DOHH2 (cell line): ENCODE measurements around the gene CDH4.

ENCODE experiments used
- EZH2phosphoT487 ChIP-seq: fragments of 200-600 bp; sonication (generic); IDR thresholded peaks from 2 replicates; pipeline ENCODE4 v1.6.1; 2017; ENCODE audit warnings: borderline replicate concordance, mild to moderate bottlenecking, antibody characterized with exemption, low read length, moderate library complexity, mixed read lengths
- TF ChIP-seq, protein P1 (sequence below): fragments of 200-600 bp; sonication (generic); IDR thresholded peaks from one replicate; pipeline ENCODE4 v1.5.1; 2014; ENCODE audit warnings: antibody characterized with exemption, mild to moderate bottlenecking, low read depth, low read length; ENCODE audit not compliant: poor library complexity, severe bottlenecking

- TF ChIP-seq, protein P1, sequence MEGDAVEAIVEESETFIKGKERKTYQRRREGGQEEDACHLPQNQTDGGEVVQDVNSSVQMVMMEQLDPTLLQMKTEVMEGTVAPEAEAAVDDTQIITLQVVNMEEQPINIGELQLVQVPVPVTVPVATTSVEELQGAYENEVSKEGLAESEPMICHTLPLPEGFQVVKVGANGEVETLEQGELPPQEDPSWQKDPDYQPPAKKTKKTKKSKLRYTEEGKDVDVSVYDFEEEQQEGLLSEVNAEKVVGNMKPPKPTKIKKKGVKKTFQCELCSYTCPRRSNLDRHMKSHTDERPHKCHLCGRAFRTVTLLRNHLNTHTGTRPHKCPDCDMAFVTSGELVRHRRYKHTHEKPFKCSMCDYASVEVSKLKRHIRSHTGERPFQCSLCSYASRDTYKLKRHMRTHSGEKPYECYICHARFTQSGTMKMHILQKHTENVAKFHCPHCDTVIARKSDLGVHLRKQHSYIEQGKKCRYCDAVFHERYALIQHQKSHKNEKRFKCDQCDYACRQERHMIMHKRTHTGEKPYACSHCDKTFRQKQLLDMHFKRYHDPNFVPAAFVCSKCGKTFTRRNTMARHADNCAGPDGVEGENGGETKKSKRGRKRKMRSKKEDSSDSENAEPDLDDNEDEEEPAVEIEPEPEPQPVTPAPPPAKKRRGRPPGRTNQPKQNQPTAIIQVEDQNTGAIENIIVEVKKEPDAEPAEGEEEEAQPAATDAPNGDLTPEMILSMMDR = no peak
- no peak for TF ChIP-seq EZH2phosphoT487
Measured at GRCh38 chr20:61739086-61739831, 487.2 kb downstream of the CDH4 start.
